ENCODE measurements around the gene RBM4B.

DNA sequence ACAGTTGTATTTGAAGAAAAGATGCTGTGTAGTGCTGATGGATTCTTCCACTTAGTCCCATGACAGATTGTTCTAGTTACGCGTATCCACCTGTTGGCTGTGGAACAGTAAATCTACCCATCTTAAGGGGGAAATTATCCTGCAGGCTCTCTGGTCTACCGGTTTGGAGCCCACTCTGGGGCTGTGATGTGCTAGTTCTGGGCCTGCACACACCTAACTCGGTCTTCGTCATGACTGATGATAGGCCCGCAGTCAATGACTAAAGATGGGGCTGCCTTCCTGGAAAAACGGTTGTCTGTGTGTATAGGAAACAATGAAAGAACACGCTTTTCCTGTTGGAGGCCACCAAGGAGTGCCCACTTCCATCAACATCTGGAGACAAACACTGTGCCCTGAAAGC, 6.2 kb upstream of the RBM4B start:
- TF ChIP-seq, protein P1, sequence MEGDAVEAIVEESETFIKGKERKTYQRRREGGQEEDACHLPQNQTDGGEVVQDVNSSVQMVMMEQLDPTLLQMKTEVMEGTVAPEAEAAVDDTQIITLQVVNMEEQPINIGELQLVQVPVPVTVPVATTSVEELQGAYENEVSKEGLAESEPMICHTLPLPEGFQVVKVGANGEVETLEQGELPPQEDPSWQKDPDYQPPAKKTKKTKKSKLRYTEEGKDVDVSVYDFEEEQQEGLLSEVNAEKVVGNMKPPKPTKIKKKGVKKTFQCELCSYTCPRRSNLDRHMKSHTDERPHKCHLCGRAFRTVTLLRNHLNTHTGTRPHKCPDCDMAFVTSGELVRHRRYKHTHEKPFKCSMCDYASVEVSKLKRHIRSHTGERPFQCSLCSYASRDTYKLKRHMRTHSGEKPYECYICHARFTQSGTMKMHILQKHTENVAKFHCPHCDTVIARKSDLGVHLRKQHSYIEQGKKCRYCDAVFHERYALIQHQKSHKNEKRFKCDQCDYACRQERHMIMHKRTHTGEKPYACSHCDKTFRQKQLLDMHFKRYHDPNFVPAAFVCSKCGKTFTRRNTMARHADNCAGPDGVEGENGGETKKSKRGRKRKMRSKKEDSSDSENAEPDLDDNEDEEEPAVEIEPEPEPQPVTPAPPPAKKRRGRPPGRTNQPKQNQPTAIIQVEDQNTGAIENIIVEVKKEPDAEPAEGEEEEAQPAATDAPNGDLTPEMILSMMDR (conservative IDR thresholded peaks at IDR 0.05; ENCODE audit: low read depth in 2 of 2), result no peak
- TF ChIP-seq EZH2 (IDR thresholded peaks at IDR 0.05; ENCODE audit: low read depth, unreplicated experiment), result no peak
- TF ChIP-seq EZH2phosphoT487 (IDR thresholded peaks at IDR 0.05; ENCODE audit: unreplicated experiment), result no peak
